ENCODE data around the gene C1orf21.

The C1orf21 gene

DNA sequence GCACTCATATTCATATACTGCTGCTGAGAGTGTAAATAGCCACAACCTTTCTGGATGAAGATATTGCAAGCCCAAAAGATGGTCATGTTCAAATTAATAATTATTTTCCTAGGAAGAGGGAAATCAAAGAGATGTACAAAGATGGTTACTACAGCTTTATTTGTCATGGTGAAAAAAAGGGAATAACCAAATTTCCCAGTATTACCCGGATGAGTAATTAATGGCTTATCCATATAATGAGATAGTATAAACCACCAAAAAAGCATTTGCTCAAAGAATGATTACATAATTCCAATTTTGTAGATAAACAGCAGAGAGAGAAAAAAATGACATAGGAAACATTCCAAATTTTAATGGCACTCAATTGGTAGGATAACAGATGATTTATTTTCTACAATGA lies 165.6 kb downstream of the C1orf21 start:
- H3K4me1 ChIP-seq (ENCODE audit: control insufficient read depth, insufficient read depth, low read length), result no peaks in the 10 kb centered on the region
- H3K9me3 ChIP-seq (replicated peaks; ENCODE audit: low read length), result no peaks in the 10 kb centered on the region
- no peak overlapping the region for H3K4me3 ChIP-seq (ENCODE audit: low read length)
- H3K36me3 ChIP-seq (ENCODE audit: insufficient read depth, low read length), result no peaks in the 10 kb centered on the region
- no peak overlapping the region for H3K4me2 ChIP-seq (ENCODE audit: low read length)
- H3K9ac ChIP-seq (ENCODE audit: low read depth, low read length), result no peak overlapping the region
- no peaks in the 10 kb centered on the region for H3K27me3 ChIP-seq (ENCODE audit: control insufficient read depth, insufficient read depth, low read length)

DNA sequence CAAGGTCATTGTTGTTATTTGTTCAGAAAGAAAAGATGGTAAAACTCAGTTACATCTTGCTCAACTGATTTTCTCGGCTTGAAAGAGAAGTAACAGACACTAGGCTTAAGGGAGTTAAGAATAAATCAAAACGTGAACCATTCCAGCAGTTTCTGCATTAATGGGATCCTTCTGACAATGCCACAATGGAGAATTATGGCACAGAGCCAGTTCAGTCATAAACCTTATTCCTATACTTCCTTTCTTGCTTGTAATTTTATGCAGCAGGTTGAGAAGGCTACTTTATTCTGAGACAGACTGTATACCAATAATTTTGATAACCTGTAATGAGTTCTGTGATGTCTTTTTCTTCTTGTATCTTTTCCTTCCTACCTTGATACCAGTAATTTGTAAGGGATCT lies 167.0 kb downstream of the C1orf21 start:
- no peak overlapping the region for H3K4me3 ChIP-seq (ENCODE audit: low read length)
- no peak overlapping the region for H3K9ac ChIP-seq (ENCODE audit: low read depth, low read length)
- H3K36me3 ChIP-seq (ENCODE audit: insufficient read depth, low read length), result no peaks in the 10 kb centered on the region
- H3K4me1 ChIP-seq (ENCODE audit: control insufficient read depth, insufficient read depth, low read length), result no peaks in the 10 kb centered on the region
- no peaks in the 10 kb centered on the region for H3K9me3 ChIP-seq (replicated peaks; ENCODE audit: low read length)
- no peaks in the 10 kb centered on the region for H3K27me3 ChIP-seq (ENCODE audit: control insufficient read depth, insufficient read depth, low read length)
- H3K4me2 ChIP-seq (ENCODE audit: low read length), result no peak overlapping the region

DNA sequence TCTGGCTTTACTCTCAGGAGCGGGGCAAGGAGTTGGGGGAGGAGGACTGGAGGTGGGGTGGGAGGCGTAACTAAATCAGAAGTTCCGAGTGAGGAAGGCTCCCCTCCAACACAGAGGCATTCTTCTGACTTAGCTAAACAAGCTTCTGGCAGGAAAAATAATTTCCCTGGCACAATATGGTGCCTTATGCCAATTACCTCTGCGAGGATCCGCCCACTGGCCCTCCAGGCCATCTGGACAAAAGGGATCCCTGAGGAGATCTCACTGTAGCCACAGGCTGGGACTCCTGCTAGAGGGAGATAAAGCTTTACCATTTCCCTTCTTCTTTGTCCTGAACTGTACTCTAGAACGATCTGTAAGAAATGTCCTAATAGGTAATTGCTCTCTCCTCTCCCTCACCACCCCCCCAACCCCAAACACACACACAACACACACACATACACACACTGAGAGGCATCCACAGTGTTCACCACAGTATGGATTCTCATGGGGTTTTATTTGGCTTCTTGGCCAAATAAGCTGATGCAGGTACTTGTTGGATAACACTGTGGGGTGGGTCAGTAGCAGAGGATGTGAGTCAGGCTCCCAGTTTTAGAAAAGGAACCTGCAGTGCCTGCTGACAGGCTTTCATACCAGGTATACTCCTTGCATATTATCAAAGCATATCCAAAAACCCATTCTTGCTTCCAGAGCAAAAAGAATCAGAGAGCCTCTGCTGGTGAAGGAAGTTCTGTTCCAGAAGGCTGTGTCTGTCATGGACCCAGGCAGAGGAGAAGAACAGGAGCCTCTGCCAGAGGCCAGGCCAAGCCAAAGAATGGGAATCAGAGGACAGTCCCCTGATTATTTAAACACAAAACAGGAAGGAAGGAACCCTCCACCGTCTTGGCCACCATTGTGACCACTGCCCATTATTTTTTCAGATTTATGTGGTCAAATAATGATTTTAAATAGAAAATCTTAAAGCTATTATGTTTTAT lies 169.1 kb downstream of the C1orf21 start:
- no peak overlapping the region for H3K4me3 ChIP-seq (ENCODE audit: low read length)

DNA sequence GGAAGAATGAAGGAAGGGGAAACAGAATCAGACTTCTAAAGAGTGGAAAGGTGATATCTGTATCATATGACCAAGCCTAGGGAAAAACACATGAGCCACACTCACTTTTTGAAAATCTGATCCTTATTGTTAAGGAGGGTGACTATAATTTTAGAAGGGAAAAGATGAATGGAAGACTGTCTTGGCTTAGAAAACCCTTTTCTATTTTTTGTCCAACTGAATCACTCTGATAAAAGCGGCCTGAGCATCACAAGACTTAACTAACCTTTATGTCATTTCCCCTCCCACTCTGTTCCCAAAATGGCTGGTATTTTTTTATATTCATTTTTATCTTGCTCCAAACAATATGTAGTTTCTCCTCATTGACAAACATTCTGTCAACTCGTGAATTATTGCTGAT lies 169.8 kb downstream of the C1orf21 start:
- H3K4me2 ChIP-seq (ENCODE audit: low read length), result no peak overlapping the region
- no peaks in the 10 kb centered on the region for H3K36me3 ChIP-seq (ENCODE audit: insufficient read depth, low read length)
- H3K4me1 ChIP-seq (ENCODE audit: control insufficient read depth, insufficient read depth, low read length), result no peaks in the 10 kb centered on the region
- no peak overlapping the region for H3K4me3 ChIP-seq (ENCODE audit: low read length)
- no peaks in the 10 kb centered on the region for H3K27me3 ChIP-seq (ENCODE audit: control insufficient read depth, insufficient read depth, low read length)
- no peak overlapping the region for H3K9ac ChIP-seq (ENCODE audit: low read depth, low read length)
- H3K9me3 ChIP-seq (replicated peaks; ENCODE audit: low read length), result no peaks in the 10 kb centered on the region

More for the DNA sequence above, 169.1 kb downstream of the C1orf21 start:
- H3K4me2 ChIP-seq (ENCODE audit: low read length), result no peak overlapping the region
- no peak overlapping the region for H3K9ac ChIP-seq (ENCODE audit: low read depth, low read length)
- no peaks in the 10 kb centered on the region for H3K36me3 ChIP-seq (ENCODE audit: insufficient read depth, low read length)
- H3K27me3 ChIP-seq (ENCODE audit: control insufficient read depth, insufficient read depth, low read length), result no peaks in the 10 kb centered on the region
- no peaks in the 10 kb centered on the region for H3K9me3 ChIP-seq (replicated peaks; ENCODE audit: low read length)
- H3K4me1 ChIP-seq (ENCODE audit: control insufficient read depth, insufficient read depth, low read length), result no peaks in the 10 kb centered on the region

DNA sequence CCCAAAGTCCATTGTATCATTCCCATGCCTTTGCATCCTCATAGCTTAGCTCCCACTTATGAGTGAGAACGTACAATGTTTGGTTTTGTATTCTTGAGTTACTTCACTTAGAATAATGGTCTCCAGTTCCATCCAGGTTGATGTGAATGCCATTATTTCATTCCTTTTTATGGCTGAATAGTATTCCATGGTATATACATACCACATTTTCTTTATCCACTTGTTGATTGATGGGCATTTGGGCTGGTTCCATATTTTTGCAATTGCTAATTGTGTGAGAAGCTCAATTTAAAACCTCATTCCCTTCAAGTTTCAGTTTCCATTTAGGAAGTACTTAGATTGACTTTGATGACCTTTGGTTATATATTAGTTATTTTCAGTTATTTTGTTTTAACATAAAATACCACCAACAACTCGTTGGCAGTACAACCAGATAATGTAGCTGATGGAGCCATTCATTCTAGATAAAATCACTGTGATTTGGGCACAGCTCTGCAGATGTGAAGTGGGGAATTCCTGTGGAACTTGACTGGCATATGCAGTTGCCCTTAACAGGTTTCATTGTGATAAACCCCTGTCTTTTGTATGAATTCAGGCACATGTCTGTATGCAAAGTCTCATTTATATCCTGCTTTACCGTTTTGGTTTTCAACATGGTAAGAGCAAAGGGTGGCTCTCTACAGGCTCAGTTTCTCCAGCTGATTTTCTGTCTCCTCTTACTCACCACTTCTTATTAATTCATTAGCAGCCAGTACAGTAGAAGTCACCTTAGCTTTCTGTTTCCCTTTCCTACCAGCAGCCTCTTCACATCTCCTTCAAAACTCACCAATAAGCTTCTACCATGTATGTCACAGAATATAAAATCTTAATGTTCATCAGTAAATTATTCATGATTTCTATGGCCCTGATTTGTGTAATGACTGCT lies 170.9 kb downstream of the C1orf21 start:
- no peaks in the 10 kb centered on the region for H3K36me3 ChIP-seq (ENCODE audit: insufficient read depth, low read length)
- H3K9ac ChIP-seq (ENCODE audit: low read depth, low read length), result no peak overlapping the region
- no peak overlapping the region for H3K4me2 ChIP-seq (ENCODE audit: low read length)
- no peak overlapping the region for H3K4me3 ChIP-seq (ENCODE audit: low read length)
- peaks cover 8% of the 10 kb centered on the region for H3K4me1 ChIP-seq (ENCODE audit: control insufficient read depth, insufficient read depth, low read length)
- H3K9me3 ChIP-seq (replicated peaks; ENCODE audit: low read length), result no peaks in the 10 kb centered on the region
- no peaks in the 10 kb centered on the region for H3K27me3 ChIP-seq (ENCODE audit: control insufficient read depth, insufficient read depth, low read length)

DNA sequence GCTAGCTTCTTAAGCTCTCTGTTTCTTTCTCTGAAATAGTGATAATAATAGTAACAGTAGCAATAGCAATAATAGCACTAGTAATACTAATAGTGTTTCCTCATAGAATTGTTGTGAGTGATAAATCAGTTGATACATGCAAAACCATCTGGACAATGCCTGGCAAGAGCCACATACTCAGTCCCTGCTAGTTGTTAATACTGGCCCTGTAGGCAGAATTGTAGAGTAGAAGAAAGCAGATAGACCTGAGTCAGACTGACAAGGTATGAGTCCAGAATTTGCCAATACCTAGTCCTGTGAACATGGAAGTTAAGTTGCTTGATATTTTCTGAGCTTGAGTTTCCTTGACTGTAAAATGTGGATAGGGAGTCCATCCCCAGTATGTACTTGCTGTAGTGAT lies 171.9 kb downstream of the C1orf21 start:
- Histone ChIP-seq H3K4me2 (ENCODE audit: low read length) (no peak overlapping the region), H3K27me3 (ENCODE audit: control insufficient read depth, insufficient read depth, low read length) (no peaks in the 10 kb centered on the region), H3K9me3 (replicated peaks; ENCODE audit: low read length) (no peaks in the 10 kb centered on the region), H3K4me1 (ENCODE audit: control insufficient read depth, insufficient read depth, low read length) (peaks cover 12% of the 10 kb centered on the region), H3K36me3 (ENCODE audit: insufficient read depth, low read length) (no peaks in the 10 kb centered on the region), H3K4me3 (ENCODE audit: low read length) (no peak overlapping the region), H3K9ac (ENCODE audit: low read depth, low read length) (no peak overlapping the region)

DNA sequence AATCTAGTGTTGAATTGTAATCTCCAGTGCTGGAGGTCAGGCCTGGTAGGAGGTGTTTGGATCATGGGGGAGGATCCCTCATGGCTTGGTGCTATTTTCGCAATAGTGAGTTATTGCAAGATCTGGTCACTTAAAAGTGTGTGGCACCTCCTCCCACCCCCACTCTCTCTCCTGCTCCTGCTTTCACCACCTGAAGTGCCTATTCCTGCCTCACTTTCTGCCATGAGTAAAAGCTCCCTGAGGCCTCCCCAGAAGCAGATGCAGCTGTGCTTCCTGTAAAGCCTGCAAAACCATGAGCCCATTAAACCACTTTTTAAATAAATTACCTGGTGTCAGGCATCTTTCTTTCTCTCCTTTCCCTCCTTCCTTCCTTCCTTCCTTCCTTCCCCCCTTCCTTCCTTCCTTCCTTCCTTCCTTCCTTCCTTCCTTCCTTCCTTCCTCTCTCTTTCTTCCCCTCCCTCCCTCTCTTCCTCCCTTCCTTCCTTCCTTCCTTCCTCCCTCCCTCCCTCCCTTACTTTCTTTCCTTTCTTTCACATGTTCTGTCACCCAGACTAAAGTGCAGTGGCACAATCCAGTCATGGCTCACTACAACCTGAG lies 172.4 kb downstream of the C1orf21 start:
- Histone ChIP-seq H3K4me1 (ENCODE audit: control insufficient read depth, insufficient read depth, low read length) (peaks cover 12% of the 10 kb centered on the region), H3K27me3 (ENCODE audit: control insufficient read depth, insufficient read depth, low read length) (no peaks in the 10 kb centered on the region), H3K36me3 (ENCODE audit: insufficient read depth, low read length) (no peaks in the 10 kb centered on the region), H3K9me3 (replicated peaks; ENCODE audit: low read length) (no peaks in the 10 kb centered on the region), H3K4me2 (ENCODE audit: low read length) (no peak overlapping the region), H3K9ac (ENCODE audit: low read depth, low read length) (no peak overlapping the region), H3K4me3 (ENCODE audit: low read length) (no peak overlapping the region)

DNA sequence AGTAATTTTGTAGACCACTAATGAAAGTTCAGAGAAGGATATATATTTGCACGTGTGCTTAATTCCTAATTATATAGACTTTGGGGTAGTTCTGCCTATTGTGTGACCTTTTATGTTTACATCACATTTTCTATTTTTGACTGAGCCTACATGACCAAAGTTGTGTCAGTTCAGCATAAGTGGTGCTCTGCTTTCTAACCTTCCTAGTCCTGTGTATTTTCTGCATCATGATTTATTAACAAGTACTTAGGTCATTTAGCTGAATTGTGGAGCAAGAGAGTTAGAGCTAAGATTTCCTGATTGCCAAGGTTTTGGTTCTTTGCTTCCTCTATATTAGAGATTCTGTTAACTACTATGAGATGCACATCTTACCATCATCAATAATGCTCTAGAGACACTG lies 176.0 kb downstream of the C1orf21 start:
- H3K4me3 ChIP-seq (ENCODE audit: low read length), result no peak overlapping the region
- no peak overlapping the region for H3K9ac ChIP-seq (ENCODE audit: low read depth, low read length)
- H3K9me3 ChIP-seq (replicated peaks; ENCODE audit: low read length), result no peaks in the 10 kb centered on the region
- peaks cover 12% of the 10 kb centered on the region for H3K4me1 ChIP-seq (ENCODE audit: control insufficient read depth, insufficient read depth, low read length)
- H3K27me3 ChIP-seq (ENCODE audit: control insufficient read depth, insufficient read depth, low read length), result no peaks in the 10 kb centered on the region
- H3K4me2 ChIP-seq (ENCODE audit: low read length), result no peak overlapping the region
- H3K36me3 ChIP-seq (ENCODE audit: insufficient read depth, low read length), result no peaks in the 10 kb centered on the region

DNA sequence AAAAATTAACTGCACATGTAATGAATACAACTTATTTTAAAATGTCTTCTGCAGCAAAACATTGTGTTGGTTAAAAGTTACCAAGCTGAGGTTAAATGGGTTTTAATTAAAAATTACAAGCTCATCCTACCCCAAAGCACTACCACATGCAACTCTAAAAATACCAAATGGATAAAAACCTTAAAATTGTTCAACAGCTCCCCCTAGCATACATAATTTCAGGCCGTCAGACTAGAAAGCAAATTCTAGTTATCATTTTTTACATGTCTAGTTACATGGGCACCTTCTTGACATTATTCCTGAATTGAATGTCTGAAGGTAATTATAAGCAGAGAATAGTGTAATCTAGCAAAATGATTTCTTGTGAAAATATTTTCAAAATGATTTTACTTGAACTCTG lies 176.5 kb downstream of the C1orf21 start:
- Histone ChIP-seq H3K9ac (ENCODE audit: low read depth, low read length) (no peak overlapping the region), H3K27me3 (ENCODE audit: control insufficient read depth, insufficient read depth, low read length) (no peaks in the 10 kb centered on the region), H3K36me3 (ENCODE audit: insufficient read depth, low read length) (no peaks in the 10 kb centered on the region)

DNA sequence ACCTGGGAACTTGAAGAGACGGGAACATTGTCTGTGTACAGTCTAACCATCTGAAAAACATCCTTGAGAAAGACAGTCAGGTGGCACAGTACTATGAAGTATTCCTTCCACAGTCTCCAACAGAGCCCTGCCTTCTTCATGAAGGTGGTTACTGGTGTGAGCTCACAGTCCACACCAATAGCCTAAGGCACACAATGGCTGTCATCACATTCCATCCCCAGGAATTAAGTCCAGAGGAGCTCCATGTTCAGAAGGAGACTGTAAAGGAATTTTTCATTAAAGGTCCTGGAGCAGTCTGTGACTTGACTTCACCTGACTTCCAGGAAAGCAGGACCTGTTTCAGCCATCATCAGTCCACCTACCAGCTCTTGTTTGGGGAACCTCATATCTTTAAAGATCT lies 180.2 kb downstream of the C1orf21 start:
- Histone ChIP-seq H3K4me3 (ENCODE audit: low read length) (no peak overlapping the region), H3K4me2 (ENCODE audit: low read length) (no peak overlapping the region), H3K27me3 (ENCODE audit: control insufficient read depth, insufficient read depth, low read length) (no peaks in the 10 kb centered on the region), H3K9me3 (replicated peaks; ENCODE audit: low read length) (no peaks in the 10 kb centered on the region), H3K4me1 (ENCODE audit: control insufficient read depth, insufficient read depth, low read length) (peaks cover 10% of the 10 kb centered on the region), H3K9ac (ENCODE audit: low read depth, low read length) (no peak overlapping the region), H3K36me3 (ENCODE audit: insufficient read depth, low read length) (no peaks in the 10 kb centered on the region)

More for the DNA sequence above, 176.5 kb downstream of the C1orf21 start:
- Histone ChIP-seq H3K9me3 (replicated peaks; ENCODE audit: low read length) (no peaks in the 10 kb centered on the region), H3K4me3 (ENCODE audit: low read length) (no peak overlapping the region), H3K4me2 (ENCODE audit: low read length) (no peak overlapping the region), H3K4me1 (ENCODE audit: control insufficient read depth, insufficient read depth, low read length) (peaks cover 12% of the 10 kb centered on the region)

DNA sequence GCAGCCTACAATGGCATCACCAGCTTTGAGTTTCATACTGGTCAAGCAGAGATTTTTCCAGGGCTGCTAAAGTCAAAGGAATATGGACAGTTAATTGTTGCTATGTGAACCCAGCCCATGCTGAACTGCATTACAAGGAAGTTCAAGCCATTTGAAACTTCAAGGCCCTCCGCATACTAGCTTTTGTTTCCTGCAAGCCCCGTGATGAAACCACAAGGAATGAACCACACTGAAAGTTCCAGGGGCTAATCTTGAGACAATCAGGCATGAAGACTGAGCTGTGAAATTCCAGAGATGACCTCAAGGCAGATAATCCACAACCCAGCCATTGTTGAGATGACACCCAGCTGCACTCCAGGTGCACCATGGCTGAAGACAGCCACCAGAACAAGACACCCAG lies 180.8 kb downstream of the C1orf21 start:
- Histone ChIP-seq H3K9ac (ENCODE audit: low read depth, low read length) (no peak overlapping the region), H3K4me2 (ENCODE audit: low read length) (no peak overlapping the region), H3K4me1 (ENCODE audit: control insufficient read depth, insufficient read depth, low read length) (peaks cover 4% of the 10 kb centered on the region), H3K27me3 (ENCODE audit: control insufficient read depth, insufficient read depth, low read length) (no peaks in the 10 kb centered on the region), H3K36me3 (ENCODE audit: insufficient read depth, low read length) (no peaks in the 10 kb centered on the region), H3K4me3 (ENCODE audit: low read length) (no peak overlapping the region), H3K9me3 (replicated peaks; ENCODE audit: low read length) (no peaks in the 10 kb centered on the region)

Data from skeletal muscle satellite cell (primary cell).